Effector memory CD4-positive, alpha-beta T cell (primary cell): ENCODE data around the gene PLCH1.

Experiments used
- DNase-seq, 3 donors: peaks; one replicate each; pipeline ENCODE4 v3.0.0-alpha.2; 2020
- H3K27ac ChIP-seq: 2 replicates; pipeline ENCODE4 v1.7.0; 2013; ENCODE audit warnings: mild to moderate bottlenecking, low read length, moderate library complexity; ENCODE audit not compliant: insufficient read depth, poor library complexity, severe bottlenecking
- H3K27me3 ChIP-seq: replicated peaks from 2 replicates; pipeline ENCODE4 v1.7.0; 2013; ENCODE audit warnings: mild to moderate bottlenecking, low read length; ENCODE audit not compliant: insufficient read depth, control insufficient read depth, poor library complexity, severe bottlenecking
- H3K36me3 ChIP-seq: 2 replicates; pipeline ENCODE4 v1.7.0; 2013; ENCODE audit warnings: mild to moderate bottlenecking, low read length, moderate library complexity; ENCODE audit not compliant: control insufficient read depth, insufficient read depth
- H3K4me1 ChIP-seq: 2 replicates; pipeline ENCODE4 v1.7.0; 2013; ENCODE audit warnings: low read length, mild to moderate bottlenecking; ENCODE audit not compliant: control insufficient read depth, insufficient read depth, poor library complexity, severe bottlenecking
- H3K4me3 ChIP-seq: 2 replicates; pipeline ENCODE4 v1.7.0; 2013; ENCODE audit warnings: low read length, low read depth, mild to moderate bottlenecking; ENCODE audit not compliant: insufficient read depth, poor library complexity, severe bottlenecking
- H3K9me3 ChIP-seq: 2 replicates; pipeline ENCODE4 v1.7.0; 2013; ENCODE audit warnings: mild to moderate bottlenecking, low read length, moderate library complexity; ENCODE audit not compliant: control insufficient read depth

PLCH1 gene

GRCh38 chr3:155334914-155335723, 409.8 kb downstream of the PLCH1 start:
- no peak for DNase-seq

GRCh38 chr3:155334215-155334913, 410.5 kb downstream of the PLCH1 start:
- DNase-seq = no peak
- Histone ChIP-seq H3K4me1 (no peaks in the 10 kb centered on the region), H3K27ac (no peak overlapping the region)

More at GRCh38 chr3:155334914-155335723, 409.8 kb downstream of the PLCH1 start:
- no peak overlapping the region for H3K27ac ChIP-seq
- H3K36me3 ChIP-seq = no peaks in the 10 kb centered on the region
- no peak overlapping the region for H3K4me3 ChIP-seq
- H3K4me1 ChIP-seq = no peaks in the 10 kb centered on the region
- no peaks in the 10 kb centered on the region for H3K9me3 ChIP-seq
- no peaks in the 10 kb centered on the region for H3K27me3 ChIP-seq

DNA sequence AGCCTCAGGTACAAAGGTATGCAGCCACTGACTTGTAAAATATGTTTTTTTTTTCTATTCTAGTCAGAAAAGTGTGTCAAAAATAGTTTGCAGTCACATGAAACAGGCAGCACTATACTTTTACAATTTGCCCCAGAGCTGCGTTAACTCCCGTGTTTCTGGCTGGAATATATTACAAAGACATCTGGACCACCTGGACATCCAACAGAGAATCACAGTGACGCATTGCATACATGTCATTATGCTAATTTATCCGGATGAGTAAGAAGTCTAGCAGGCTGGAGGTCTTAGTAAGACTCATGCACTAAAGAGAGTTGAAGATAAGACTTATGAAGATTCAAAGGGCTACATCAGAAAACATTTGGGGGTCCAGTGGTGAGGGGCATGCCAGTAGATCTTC, 412.2 kb downstream of the PLCH1 start:
- H3K27me3 ChIP-seq = no peaks in the 10 kb centered on the region

More at GRCh38 chr3:155334215-155334913, 410.5 kb downstream of the PLCH1 start:
- Histone ChIP-seq H3K4me3 (no peak overlapping the region), H3K27me3 (no peaks in the 10 kb centered on the region), H3K36me3 (no peaks in the 10 kb centered on the region), H3K9me3 (no peaks in the 10 kb centered on the region)

GRCh38 chr3:155331078-155331477, 413.8 kb downstream of the PLCH1 start:
- Histone ChIP-seq H3K4me1 (no peaks in the 10 kb centered on the region), H3K27ac (no peak overlapping the region), H3K36me3 (no peaks in the 10 kb centered on the region), H3K9me3 (no peaks in the 10 kb centered on the region), H3K27me3 (no peaks in the 10 kb centered on the region), H3K4me3 (no peak overlapping the region)
- DNase-seq = no peak

More for the DNA sequence above, 412.2 kb downstream of the PLCH1 start:
- H3K27ac ChIP-seq = no peak overlapping the region
- H3K4me3 ChIP-seq = no peak overlapping the region
- H3K9me3 ChIP-seq = no peaks in the 10 kb centered on the region
- no peaks in the 10 kb centered on the region for H3K4me1 ChIP-seq
- no peak for DNase-seq
- H3K36me3 ChIP-seq = no peaks in the 10 kb centered on the region

DNA sequence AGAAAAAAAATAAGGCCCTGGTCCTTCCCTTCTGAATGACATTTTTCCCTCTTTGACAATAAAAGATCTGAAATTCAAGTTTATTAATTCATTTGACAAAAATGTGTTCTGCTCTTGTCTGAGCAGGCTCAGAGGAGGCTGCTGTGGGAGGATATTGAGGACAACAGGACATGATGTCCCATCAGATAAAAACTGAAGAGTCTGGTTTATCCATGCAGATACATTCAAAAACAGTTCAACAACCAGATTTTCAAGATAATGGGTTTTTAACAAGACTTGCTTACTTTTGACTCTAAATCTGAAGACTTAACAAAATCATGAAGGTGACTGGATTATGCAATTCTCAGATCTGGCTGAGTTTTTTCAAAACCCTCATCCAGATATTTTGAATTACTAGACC, 414.5 kb downstream of the PLCH1 start:
- no peak overlapping the region for H3K27ac ChIP-seq
- no peak overlapping the region for H3K4me3 ChIP-seq
- H3K9me3 ChIP-seq = no peaks in the 10 kb centered on the region
- DNase-seq = no peak
- no peaks in the 10 kb centered on the region for H3K36me3 ChIP-seq
- H3K4me1 ChIP-seq = no peaks in the 10 kb centered on the region
- no peaks in the 10 kb centered on the region for H3K27me3 ChIP-seq

DNA sequence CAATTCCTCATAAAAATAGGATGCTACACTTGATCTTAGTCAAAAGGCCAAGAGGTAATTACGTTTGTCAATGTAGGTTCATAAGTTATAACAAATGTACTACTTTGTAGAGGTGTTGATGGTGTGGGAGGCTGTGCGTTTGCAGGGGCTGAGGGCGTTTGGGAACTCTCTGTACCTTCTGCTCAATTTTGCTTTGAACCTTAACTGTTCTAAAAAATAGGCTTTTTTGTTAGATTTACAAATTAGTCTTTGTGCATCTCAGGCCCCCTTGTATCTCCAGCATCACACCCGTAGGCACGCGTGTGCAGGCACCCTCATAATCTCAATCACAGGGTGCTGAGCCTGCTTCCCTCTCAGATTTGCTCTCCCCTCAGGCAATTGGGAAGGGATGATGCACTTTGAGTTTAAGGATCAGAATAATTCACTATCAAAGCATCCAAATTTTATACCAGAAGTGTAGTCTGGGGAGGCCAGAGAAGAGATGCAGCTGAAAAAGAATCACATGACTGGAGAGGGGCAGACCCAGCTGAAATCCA, 415.3 kb downstream of the PLCH1 start:
- Histone ChIP-seq H3K4me1 (no peaks in the 10 kb centered on the region), H3K36me3 (no peaks in the 10 kb centered on the region), H3K9me3 (no peaks in the 10 kb centered on the region), H3K4me3 (no peak overlapping the region), H3K27ac (no peak overlapping the region), H3K27me3 (no peaks in the 10 kb centered on the region)
- no peak for DNase-seq

GRCh38 chr3:155327871-155328270, 417.0 kb downstream of the PLCH1 start:
- Histone ChIP-seq H3K27ac (no peak overlapping the region), H3K4me1 (no peaks in the 10 kb centered on the region), H3K9me3 (no peaks in the 10 kb centered on the region), H3K27me3 (no peaks in the 10 kb centered on the region), H3K4me3 (no peak overlapping the region), H3K36me3 (no peaks in the 10 kb centered on the region)
- DNase-seq = no peak

DNA sequence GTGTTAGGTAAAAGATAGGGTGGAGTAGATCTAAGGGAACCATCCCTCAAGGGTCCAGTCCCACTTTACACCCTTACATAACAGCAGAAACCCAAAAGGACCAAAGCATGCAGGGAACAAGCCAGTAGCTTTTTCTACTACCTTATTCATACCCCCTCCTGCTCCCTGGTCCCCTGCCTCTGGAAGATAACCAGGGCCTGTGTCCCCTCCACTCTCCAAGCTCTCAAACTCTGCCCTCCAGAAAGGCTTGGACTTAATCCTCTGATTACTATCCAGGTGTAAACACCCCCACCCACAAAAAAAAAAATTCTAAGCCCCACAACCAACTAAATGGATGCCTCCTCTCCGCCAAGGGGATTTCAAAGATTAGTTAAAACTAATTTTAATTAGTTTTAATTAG, 417.4 kb downstream of the PLCH1 start:
- Histone ChIP-seq H3K27me3 (no peaks in the 10 kb centered on the region), H3K9me3 (no peaks in the 10 kb centered on the region), H3K4me1 (no peaks in the 10 kb centered on the region), H3K36me3 (no peaks in the 10 kb centered on the region), H3K27ac (no peak overlapping the region), H3K4me3 (no peak overlapping the region)
- no peak for DNase-seq

DNA sequence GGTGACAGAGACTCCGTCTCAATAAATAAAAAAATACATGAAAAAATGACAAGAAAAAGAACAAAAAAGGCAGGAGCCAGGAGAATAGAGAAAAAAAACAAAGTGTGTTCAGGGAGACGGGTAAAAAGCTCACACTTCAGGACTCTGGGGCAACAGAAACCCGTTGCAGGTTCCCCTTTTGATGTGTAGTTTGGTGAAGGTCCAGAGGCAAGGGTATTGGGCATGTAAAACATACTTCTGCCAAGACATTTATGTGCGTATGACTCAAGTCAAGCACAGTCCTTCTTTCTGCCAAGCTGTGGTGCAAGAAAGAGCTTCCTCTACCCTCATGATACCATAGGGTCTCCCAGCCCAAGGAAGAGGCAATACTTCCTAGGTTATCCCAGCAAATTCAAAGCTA, 418.0 kb downstream of the PLCH1 start:
- Histone ChIP-seq H3K27ac (no peak overlapping the region), H3K4me1 (no peaks in the 10 kb centered on the region), H3K27me3 (no peaks in the 10 kb centered on the region), H3K9me3 (no peaks in the 10 kb centered on the region), H3K36me3 (no peaks in the 10 kb centered on the region), H3K4me3 (no peak overlapping the region)
- DNase-seq = no peak

GRCh38 chr3:155326244-155326643, 418.6 kb downstream of the PLCH1 start:
- Histone ChIP-seq H3K4me1 (no peaks in the 10 kb centered on the region), H3K9me3 (no peaks in the 10 kb centered on the region), H3K36me3 (no peaks in the 10 kb centered on the region), H3K4me3 (no peak overlapping the region), H3K27me3 (no peaks in the 10 kb centered on the region), H3K27ac (no peak overlapping the region)
- no peak for DNase-seq
